Measurements from ENCODE around the gene PCNP.
"Not testable (repeated sequence)": the region's sequence is repeated elsewhere in the genome, so short reads cannot be mapped to it uniquely, and the experiment has no call there.

GRCh38 chr3:101631959-101632358 lies 58.0 kb downstream of the PCNP start:
- not testable (repeated sequence) for TF ChIP-seq EZH2 (IDR thresholded peaks at IDR 0.05; ENCODE audit: low read length, missing control alignments); CTCF (conservative IDR thresholded peaks at IDR 0.05 in 1 of 2, IDR thresholded peaks at IDR 0.05 in 1 of 2; ENCODE audit: low read depth in 1 of 2, low read length in 2 of 2)
